MM.1S (cell line): ENCODE data around the gene LAMC3.

Experiments used
- DNase-seq: peaks from one replicate; pipeline ENCODE4 v3.0.0-alpha.2; 2015
- H2AFZ ChIP-seq: fragments of 300-600 bp; sonication (generic); 2 replicates; pipeline ENCODE4 v1.6.0; 2016; ENCODE audit warnings: antibody characterized with exemption, low read length
- H3F3A ChIP-seq: fragments of 300-600 bp; sonication (generic); 2 replicates; pipeline ENCODE4 v1.6.1; 2016; ENCODE audit warnings: mild to moderate bottlenecking, antibody characterized with exemption, low read length, moderate library complexity, mixed read lengths; ENCODE audit not compliant: insufficient read depth
- H3K27ac ChIP-seq: fragments of 300-600 bp; sonication (generic); 2 replicates; pipeline ENCODE4 v1.5.1; 2016; ENCODE audit warnings: mild to moderate bottlenecking, low read length
- H3K27me3 ChIP-seq: fragments of 300-600 bp; sonication (generic); replicated peaks from 2 replicates; pipeline ENCODE4 v1.6.0; 2016; ENCODE audit warnings: low read length; ENCODE audit not compliant: insufficient read depth
- H3K36me3 ChIP-seq: fragments of 300-600 bp; sonication (generic); replicated peaks from 2 replicates; pipeline ENCODE4 v1.6.1; 2016; ENCODE audit warnings: mild to moderate bottlenecking, low read length, mixed read lengths; ENCODE audit not compliant: insufficient read depth
- H3K4me1 ChIP-seq: fragments of 300-600 bp; sonication (generic); 2 replicates; pipeline ENCODE4 v1.6.1; 2016; ENCODE audit warnings: low read length, mixed read lengths
- H3K4me2 ChIP-seq: fragments of 300-600 bp; sonication (generic); 2 replicates; pipeline ENCODE4 v1.6.0; 2016; ENCODE audit warnings: low read depth, low read length
- H3K4me3 ChIP-seq: fragments of 300-600 bp; sonication (generic); 2 replicates; pipeline ENCODE4 v1.5.1; 2016; ENCODE audit warnings: low read length, mixed read lengths
- H3K79me2 ChIP-seq: fragments of 300-600 bp; sonication (generic); 2 replicates; pipeline ENCODE4 v1.6.1; 2016; ENCODE audit warnings: mixed run types, low read length, mixed read lengths
- H3K9ac ChIP-seq: fragments of 300-600 bp; sonication (generic); 2 replicates; pipeline ENCODE4 v1.6.1; 2016; ENCODE audit warnings: low read length, mixed read lengths
- H3K9me2 ChIP-seq: fragments of 300-600 bp; sonication (generic); replicated peaks from 2 replicates; pipeline ENCODE4 v1.6.1; 2016; ENCODE audit warnings: mild to moderate bottlenecking, low read length, mixed read lengths; ENCODE audit not compliant: insufficient read depth
- H3K9me3 ChIP-seq: fragments of 300-600 bp; sonication (generic); replicated peaks from 2 replicates; pipeline ENCODE4 v1.6.1; 2016; ENCODE audit warnings: mild to moderate bottlenecking, low read length, mixed read lengths; ENCODE audit not compliant: insufficient read depth
- H4K20me1 ChIP-seq: fragments of 300-600 bp; sonication (generic); 2 replicates; pipeline ENCODE4 v1.6.1; 2016; ENCODE audit warnings: mild to moderate bottlenecking, low read length, moderate library complexity, mixed read lengths; ENCODE audit not compliant: insufficient read depth
- CTCF ChIP-seq: fragments of 300-600 bp; sonication (generic); IDR thresholded peaks from 2 replicates; pipeline ENCODE4 v1.5.1; 2016; ENCODE audit warnings: antibody characterized with exemption, low read length, mixed read lengths
- EZH2 ChIP-seq: fragments of 300-600 bp; sonication (generic); optimal IDR thresholded peaks from 2 replicates; pipeline ENCODE3; 2017; ENCODE audit warnings: low read depth, mild to moderate bottlenecking, antibody characterized with exemption, low read length, mixed read lengths
- EZH2phosphoT487 ChIP-seq: fragments of 300-600 bp; sonication (generic); IDR thresholded peaks from 2 replicates; pipeline ENCODE4 v1.6.1; 2018; ENCODE audit warnings: antibody characterized with exemption, low read length

LAMC3 gene

GRCh38 chr9:131094622-131095021 is 85.6 kb downstream of the LAMC3 start:
- Histone ChIP-seq H3K79me2 (no peaks in the 10 kb centered on the region), H3K27me3 (peaks cover 78% of the 10 kb centered on the region)
- no peak for DNase-seq

GRCh38 chr9:131095666-131096268 is 86.8 kb downstream of the LAMC3 start:
- H2AFZ ChIP-seq = no peak overlapping the region
- H3K79me2 ChIP-seq = no peaks in the 10 kb centered on the region
- H4K20me1 ChIP-seq = no peaks in the 10 kb centered on the region

More at GRCh38 chr9:131094622-131095021, 85.6 kb downstream of the LAMC3 start:
- Histone ChIP-seq H3F3A (no peaks in the 10 kb centered on the region), H2AFZ (no peak overlapping the region), H3K4me1 (no peaks in the 10 kb centered on the region), H3K4me3 (no peak overlapping the region), H3K9me3 (no peaks in the 10 kb centered on the region), H3K4me2 (no peak overlapping the region), H3K9me2 (no peaks in the 10 kb centered on the region), H3K9ac (no peak overlapping the region), H3K36me3 (no peaks in the 10 kb centered on the region), H3K27ac (no peak overlapping the region), H4K20me1 (no peaks in the 10 kb centered on the region)
- no peak for TF ChIP-seq EZH2
- no peak for TF ChIP-seq EZH2phosphoT487
- no peak for TF ChIP-seq CTCF

GRCh38 chr9:131096269-131097125 is 87.5 kb downstream of the LAMC3 start, which contains the start of gene AIF1L:
TSS of gene AIF1L (plus strand) at chr9:131096531. CDS start at chr9:131096630, 99 bp downstream.
- H3K9ac ChIP-seq = no peak within 1 kb of the TSS
- no peaks in the 10 kb centered on the region for H3K36me3 ChIP-seq
- peaks cover 72% of the 10 kb centered on the region for H3K27me3 ChIP-seq
- H3F3A ChIP-seq = no peaks in the 10 kb centered on the region
- no peak for DNase-seq
- no peaks in the 10 kb centered on the region for H3K79me2 ChIP-seq
- TF ChIP-seq EZH2phosphoT487 = no peak
- TF ChIP-seq CTCF = no peak
- no peak for TF ChIP-seq EZH2
- no peak within 1 kb of the TSS for H3K27ac ChIP-seq
- no peaks in the 10 kb centered on the region for H3K9me3 ChIP-seq
- H3K4me2 ChIP-seq = peak within 1 kb of the TSS; percentile 45; the same call in 1 of the 2 replicates
- no peaks in the 10 kb centered on the region for H3K9me2 ChIP-seq
- peaks cover 4% of the 10 kb centered on the region; the same call in 1 of the 2 replicates for H3K4me1 ChIP-seq
- H3K4me3 ChIP-seq = no peak within 1 kb of the TSS
- no peak within 1 kb of the TSS for H2AFZ ChIP-seq
- no peaks in the 10 kb centered on the region for H4K20me1 ChIP-seq

More at GRCh38 chr9:131095666-131096268, 86.8 kb downstream of the LAMC3 start:
- H3K27me3 ChIP-seq = peaks cover 78% of the 10 kb centered on the region
- H3K27ac ChIP-seq = no peak overlapping the region
- no peak for TF ChIP-seq EZH2phosphoT487
- no peak for TF ChIP-seq CTCF
- no peak for TF ChIP-seq EZH2
- peaks cover 4% of the 10 kb centered on the region; the same call in 1 of the 2 replicates for H3K4me1 ChIP-seq
- H3K9me3 ChIP-seq = no peaks in the 10 kb centered on the region
- no peak overlapping the region for H3K4me2 ChIP-seq
- DNase-seq = no peak
- H3F3A ChIP-seq = no peaks in the 10 kb centered on the region
- H3K36me3 ChIP-seq = no peaks in the 10 kb centered on the region
- no peak overlapping the region for H3K4me3 ChIP-seq
- no peak overlapping the region for H3K9ac ChIP-seq
- H3K9me2 ChIP-seq = no peaks in the 10 kb centered on the region
